Measurements from ENCODE around the gene OR1Q1. TPM values are rescaled to one million over a fixed set of nuclear protein-coding genes. Genes with fewer than 3 reads are reported as not detected.
"Not testable (repeated sequence)": the region's sequence is repeated elsewhere in the genome, so short reads cannot be mapped to it uniquely, and the experiment has no call there.

The OR1Q1 gene, protein sequence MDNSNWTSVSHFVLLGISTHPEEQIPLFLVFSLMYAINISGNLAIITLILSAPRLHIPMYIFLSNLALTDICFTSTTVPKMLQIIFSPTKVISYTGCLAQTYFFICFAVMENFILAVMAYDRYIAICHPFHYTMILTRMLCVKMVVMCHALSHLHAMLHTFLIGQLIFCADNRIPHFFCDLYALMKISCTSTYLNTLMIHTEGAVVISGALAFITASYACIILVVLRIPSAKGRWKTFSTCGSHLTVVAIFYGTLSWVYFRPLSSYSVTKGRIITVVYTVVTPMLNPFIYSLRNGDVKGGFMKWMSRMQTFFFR
- total RNA-seq = not detected
- long read RNA-seq = 0 reads

DNA sequence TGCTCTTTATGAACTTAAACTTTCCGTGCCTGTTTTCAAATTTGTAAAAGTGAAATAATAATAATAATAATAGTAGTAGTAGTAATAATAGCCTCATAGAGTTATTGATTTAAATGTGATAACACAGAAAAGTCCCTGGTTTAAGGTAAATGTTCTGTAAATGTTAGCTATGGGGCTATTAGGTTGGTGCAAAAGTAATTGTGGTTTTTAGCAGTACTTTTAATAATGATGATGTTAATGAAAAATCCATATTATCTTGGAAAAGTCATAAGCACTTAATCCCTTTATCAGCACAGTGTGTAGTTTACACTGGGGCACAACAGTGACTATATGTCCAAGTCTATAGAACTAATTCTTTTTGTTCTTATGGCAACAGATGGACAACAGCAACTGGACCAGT is at the start of gene OR1Q1:
OR1Q1 (plus strand) TSS at position 377 of the 400 bp plus-strand sequence; CDS start at position 377, 0 bp downstream.
- intact Hi-C loops (cut with DNase I) = no loop called here
- Histone ChIP-seq H3K36me3 (no peaks in the 10 kb centered on the region), H3K4me3 (no peak within 1 kb of the TSS), H3K27me3 (ENCODE audit: low read depth) (no peaks in the 10 kb centered on the region), H3K27ac (no peak within 1 kb of the TSS), H3K9me3 (no peaks in the 10 kb centered on the region), H3K4me1 (no peaks in the 10 kb centered on the region)
- ATAC-seq = no peak
- no peak for TF ChIP-seq CTCF (IDR thresholded peaks at IDR 0.05)
- DNase-seq = no peak

GRCh38 chr9:122567901-122568300 is 46.6 kb upstream of the OR1Q1 start:
- no peak overlapping the region for H3K27ac ChIP-seq
- ATAC-seq (no peak), DNase-seq (no peak)
- TF ChIP-seq CTCF (IDR thresholded peaks at IDR 0.05) = no peak
- H3K4me1 ChIP-seq = no peaks in the 10 kb centered on the region
- intact Hi-C loops (cut with DNase I) = no loop called here
- H3K36me3 ChIP-seq = no peaks in the 10 kb centered on the region
- no peaks in the 10 kb centered on the region for H3K9me3 ChIP-seq
- H3K4me3 ChIP-seq = no peak overlapping the region
- no peaks in the 10 kb centered on the region for H3K27me3 ChIP-seq (ENCODE audit: low read depth)

- Histone ChIP-seq H3K27me3 (ENCODE audit: low read depth) (no peaks in the 10 kb centered on the region), H3K36me3 (no peaks in the 10 kb centered on the region), H3K4me3 (no peak overlapping the region), H3K9me3 (no peaks in the 10 kb centered on the region), H3K27ac (no peak overlapping the region), H3K4me1 (no peaks in the 10 kb centered on the region)
- intact Hi-C loops (cut with DNase I) = no loop called here
- ATAC-seq (no peak), DNase-seq (no peak)
- TF ChIP-seq CTCF (IDR thresholded peaks at IDR 0.05) = no peak
These were observed 42.1 kb upstream of the OR1Q1 start for GRCh38 chr9:122572456-122572855.

- no peaks in the 10 kb centered on the region for H3K4me1 ChIP-seq
- no peak overlapping the region for H3K4me3 ChIP-seq
- intact Hi-C loops (cut with DNase I) = no loop called here
- no peaks in the 10 kb centered on the region for H3K9me3 ChIP-seq
- no peak overlapping the region for H3K27ac ChIP-seq
- no peaks in the 10 kb centered on the region for H3K36me3 ChIP-seq
- H3K27me3 ChIP-seq (ENCODE audit: low read depth) = no peaks in the 10 kb centered on the region
- DNase-seq (no peak), ATAC-seq (no peak)
- no peak for TF ChIP-seq CTCF (IDR thresholded peaks at IDR 0.05)
These were observed 34.7 kb upstream of the OR1Q1 start for GRCh38 chr9:122579874-122580273.

GRCh38 chr9:122580360-122580759 is 34.2 kb upstream of the OR1Q1 start:
- no peak overlapping the region for H3K27ac ChIP-seq
- DNase-seq (no peak), ATAC-seq (no peak)
- H3K9me3 ChIP-seq = no peaks in the 10 kb centered on the region
- TF ChIP-seq CTCF (IDR thresholded peaks at IDR 0.05) = no peak
- no peaks in the 10 kb centered on the region for H3K4me1 ChIP-seq
- no peaks in the 10 kb centered on the region for H3K27me3 ChIP-seq (ENCODE audit: low read depth)
- H3K36me3 ChIP-seq = no peaks in the 10 kb centered on the region
- intact Hi-C loops (cut with DNase I) = no loop called here
- no peak overlapping the region for H3K4me3 ChIP-seq

- ATAC-seq; H3K36me3 ChIP-seq; H3K9me3 ChIP-seq; H3K4me3 ChIP-seq; DNase-seq; H3K27ac ChIP-seq; H3K27me3 ChIP-seq (ENCODE audit: low read depth); intact Hi-C loops (cut with DNase I); H3K4me1 ChIP-seq: not testable (repeated sequence)
These were observed 31.3 kb upstream of the OR1Q1 start, which contains the start of gene OR1L8 for GRCh38 chr9:122583284-122583683. OR1L8 (minus strand) TSS chr9:122583384; CDS start chr9:122568477, 14,907 bp downstream.
